K562 (cell line): ENCODE data around the gene DPH2. TPM values are rescaled to one million over a fixed set of nuclear protein-coding genes. Genes with fewer than 3 reads are reported as not detected.
A peak's percentile ranks its signal among the peaks of the same experiment; 100 is the strongest.

Experiments
- CGGBP1 ChIP-seq: fragments of 250-450 bp; sonication (Bioruptor Pico); IDR thresholded peaks from 2 replicates; pipeline ENCODE4 v1.9.0; 2021; ENCODE audit warnings: mild to moderate bottlenecking
- CTCF ChIP-seq, 3 experiments: IDR thresholded peaks in 2 of 3; conservative IDR thresholded peaks in 1 of 3; 2 replicates each; pipeline ENCODE4 v1.5.1; 2011 to 2012; ENCODE audit warnings: low read length in 3 of 3, mild to moderate bottlenecking in 3 of 3, control low read depth in 2 of 3, improper control_type of control experiment in 1 of 3, inconsistent platforms in 1 of 3, low read depth in 1 of 3, mixed read lengths in 1 of 3, moderate library complexity in 1 of 3; ENCODE audit not compliant: insufficient read depth in 2 of 3
- E2F6 ChIP-seq, 2 experiments: IDR thresholded peaks; 2 replicates each; pipeline ENCODE4 v1.6.1; 2011; ENCODE audit warnings: borderline replicate concordance in 1 of 2, control low read depth in 1 of 2, low read depth in 1 of 2, low read length in 1 of 2, mild to moderate bottlenecking in 1 of 2, mixed read lengths in 1 of 2, moderate library complexity in 1 of 2; ENCODE audit not compliant: insufficient read depth in 1 of 2, insufficient read length in 1 of 2, poor library complexity in 1 of 2, severe bottlenecking in 1 of 2; ENCODE audit errors: extremely low read depth in 1 of 2
- ELF2 ChIP-seq: fragments of 250-450 bp; sonication (Bioruptor Pico); IDR thresholded peaks from 2 replicates; pipeline ENCODE4 v1.5.0; 2021; ENCODE audit warnings: mild to moderate bottlenecking
- FOSL1 ChIP-seq: fragments of 200-800 bp; sonication (Bioruptor generic); conservative IDR thresholded peaks from 2 replicates; pipeline ENCODE4 v1.6.1; 2016; ENCODE audit warnings: missing genetic modification characterization, missing compliant biosample characterization
- GMEB1 ChIP-seq: fragments of 250-450 bp; sonication (Bioruptor Pico); IDR thresholded peaks from 2 replicates; pipeline ENCODE4 v1.4.0; 2020; ENCODE audit warnings: mild to moderate bottlenecking
- PTBP1 ChIP-seq: fragments of 200-400 bp; formaldehyde crosslinking; IDR thresholded peaks from 2 replicates; pipeline ENCODE4 v1.6.1; 2017; ENCODE audit warnings: low read depth, low read length
- SMAD1 ChIP-seq: fragments of 150-350 bp; IDR thresholded peaks from 2 replicates; pipeline ENCODE4 v1.6.1; 2014; ENCODE audit warnings: low read length, low read depth; ENCODE audit not compliant: partially characterized antibody
- SREBF2 ChIP-seq: sonication (generic); formaldehyde crosslinking; IDR thresholded peaks from 2 replicates; pipeline ENCODE4 v1.4.0; 2020; ENCODE audit warnings: mild to moderate bottlenecking, missing genetic modification reagents
- ZBTB40 ChIP-seq, 2 experiments: fragments of 450-650 bp in 1 of 2; sonication (generic) in 1 of 2; formaldehyde crosslinking in 1 of 2; IDR thresholded peaks; 2 replicates each; pipeline versions ENCODE4 v1.7.1 to v1.9.0; 2016 to 2022; ENCODE audit warnings: inconsistent platforms in 1 of 2, mild to moderate bottlenecking in 1 of 2, missing genetic modification reagents in 1 of 2
- polyA plus RNA-seq, 8 experiments: library from polyadenylated mRNA; depleted of rRNA in 4 of 8; stranded (reverse) in 5 of 8; unstranded in 3 of 8; fragments of >200 nt; fragmentation: Nextera tagmentation in 2 of 8; fragmentation: Illumina TruSeq in 1 of 8; extraction: Ambion mirVana in 2 of 8; extraction: Trizol in 1 of 8; gene quantifications; 2 replicates each; pipeline versions ENCODE4 v1.2.1 to v1.2.3, GENCODE V29; 2011 to 2014; ENCODE audit warnings: inconsistent platforms in 1 of 8, missing spikeins in 1 of 8
- total RNA-seq, 7 experiments: library from RNA; depleted of rRNA in 6 of 7; stranded (reverse); fragments of >200 nt in 6 of 7; fragmentation: Illumina TruSeq in 2 of 7; extraction: Trizol in 2 of 7; gene quantifications; 2 replicates each; pipeline versions ENCODE4 v1.2.1 to v1.2.3, GENCODE V29; 2011 to 2021; ENCODE audit warnings: low replicate concordance in 1 of 7

Gene DPH2
- total and polyA plus RNA-seq, 9 of the 15 experiments (the other 6 are each of a cell fraction or from before 2014, with no cell fraction given): 17.9 to 94.1 (median 68.1) TPM

- TF ChIP-seq ZBTB40 (IDR thresholded peaks at IDR 0.05) (peak; percentile 67; the same call in 1 of the 2 replicates), ZBTB40 (CRISPR knock-in tag; IDR thresholded peaks at IDR 0.05) (no peak), CTCF (IDR thresholded peaks at IDR 0.05 in 2 of 3, conservative IDR thresholded peaks at IDR 0.05 in 1 of 3; ENCODE audit: insufficient read depth in 2 of 3, low read depth in 1 of 3, low read length in 3 of 3) (peak in 1 of 3 experiments; percentile 13; a peak in 1 of 6 replicates), FOSL1 (tag) (0 out of 2 replicates have a peak, but pooled peaks have one; percentile 18), PTBP1 (0 out of 2 replicates have a peak, but pooled peaks have one; percentile 44), ELF2 (CRISPR knock-in tag) (peak; percentile 85), SREBF2 (CRISPR knock-in tag) (0 out of 2 replicates have a peak, but pooled peaks have one; percentile 48), SMAD1 (no peak), GMEB1 (CRISPR knock-in tag) (peak; percentile 39; the same call in 1 of the 2 replicates), E2F6 (IDR thresholded peaks at IDR 0.05; ENCODE audit: borderline replicate concordance in 1 of 2, extremely low read depth in 1 of 2, insufficient read depth in 1 of 2, insufficient read length in 1 of 2, low read depth in 1 of 2, low read length in 1 of 2, poor library complexity in 1 of 2, severe bottlenecking in 1 of 2) (peak; percentile 10 to 83), CGGBP1 (CRISPR knock-in tag) (0 out of 2 replicates have a peak, but pooled peaks have one; percentile 2)
Measured at GRCh38 chr1:43991476-43992231, 21.8 kb downstream of the DPH2 start, which contains the start of gene CCDC24 (continued).
